ENCODE measurements around the gene MFSD1. TPM values are rescaled to one million over a fixed set of nuclear protein-coding genes. Genes with fewer than 3 reads are reported as not detected.

The MFSD1 gene
- total RNA-seq (2021) (31.0 and 38.6 TPM in 2 replicates), Bru-seq, nascent RNA (percentile 71 among the genes with signal in this experiment), BruChase-seq, experiment 1, labeled RNA remaining after a 2-hour chase (percentile 71 among the genes with signal in this experiment), BruChase-seq, experiment 2, labeled RNA remaining after a 6-hour chase (percentile 75 among the genes with signal in this experiment)
- long read RNA-seq, transcript MFSD1-203 (16 exons, 2,423 nt), result major isoform, 62 of 73 reads
- long read RNA-seq, partial matches to known transcripts, result 1 of 73 reads
- long read RNA-seq, other reads (novel, unspliced or antisense), result 7 of 73 reads

DNA sequence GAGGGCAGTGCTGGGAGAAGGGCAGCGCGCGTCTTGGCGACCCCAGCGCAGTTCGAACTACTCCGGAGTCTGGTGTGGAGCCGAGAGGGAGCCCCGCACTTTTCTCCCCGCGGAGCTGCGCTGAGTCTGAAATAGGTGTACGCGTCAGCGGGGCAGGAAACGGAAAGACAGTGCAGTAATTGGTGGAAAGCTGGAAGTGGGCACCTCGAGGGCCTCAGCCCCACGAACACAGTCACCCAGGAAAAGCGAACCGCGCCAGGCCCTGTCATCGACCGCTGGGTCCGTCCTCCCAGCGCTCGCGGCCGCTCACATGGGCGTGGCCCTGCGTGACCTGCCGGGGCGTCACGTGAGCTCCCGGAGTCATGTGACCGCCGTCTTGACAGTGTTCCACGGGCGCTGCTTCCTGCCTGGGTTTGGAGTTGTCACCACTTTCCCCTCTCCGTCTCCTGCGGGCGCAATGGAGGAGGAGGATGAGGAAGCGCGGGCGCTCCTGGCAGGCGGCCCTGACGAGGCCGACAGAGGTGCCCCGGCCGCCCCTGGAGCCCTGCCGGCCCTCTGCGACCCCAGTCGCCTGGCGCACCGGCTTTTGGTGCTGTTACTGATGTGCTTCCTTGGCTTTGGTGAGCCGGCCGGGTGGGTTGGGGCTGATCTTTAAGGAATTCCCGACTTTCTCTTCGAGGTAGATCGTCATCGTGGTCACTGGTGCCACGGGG is at the start of gene MFSD1:
MFSD1 (plus strand) TSS at position 359 of the 713 bp plus-strand sequence; CDS start at position 458, 99 bp downstream.
- BruUV-seq (replicated peaks), result no TSS peak
- peaks cover 7% of the 10 kb centered on the region; the same call in 1 of the 2 replicates for H3F3A ChIP-seq (ENCODE audit: insufficient read depth, low read depth)
- H3K27ac ChIP-seq, result peak within 1 kb of the TSS; percentile 43; the same call in 1 of the 2 replicates
- H3K4me1 ChIP-seq (replicated peaks; ENCODE audit: insufficient read depth), result peaks cover 35% of the 10 kb centered on the region
- H4K20me1 ChIP-seq (ENCODE audit: insufficient read depth), result no peaks in the 10 kb centered on the region
- H3K9me2 ChIP-seq (ENCODE audit: insufficient read depth), result no peaks in the 10 kb centered on the region
- no peaks in the 10 kb centered on the region for H3K27me3 ChIP-seq (ENCODE audit: insufficient read depth, low read depth)
- TF ChIP-seq, protein P1, sequence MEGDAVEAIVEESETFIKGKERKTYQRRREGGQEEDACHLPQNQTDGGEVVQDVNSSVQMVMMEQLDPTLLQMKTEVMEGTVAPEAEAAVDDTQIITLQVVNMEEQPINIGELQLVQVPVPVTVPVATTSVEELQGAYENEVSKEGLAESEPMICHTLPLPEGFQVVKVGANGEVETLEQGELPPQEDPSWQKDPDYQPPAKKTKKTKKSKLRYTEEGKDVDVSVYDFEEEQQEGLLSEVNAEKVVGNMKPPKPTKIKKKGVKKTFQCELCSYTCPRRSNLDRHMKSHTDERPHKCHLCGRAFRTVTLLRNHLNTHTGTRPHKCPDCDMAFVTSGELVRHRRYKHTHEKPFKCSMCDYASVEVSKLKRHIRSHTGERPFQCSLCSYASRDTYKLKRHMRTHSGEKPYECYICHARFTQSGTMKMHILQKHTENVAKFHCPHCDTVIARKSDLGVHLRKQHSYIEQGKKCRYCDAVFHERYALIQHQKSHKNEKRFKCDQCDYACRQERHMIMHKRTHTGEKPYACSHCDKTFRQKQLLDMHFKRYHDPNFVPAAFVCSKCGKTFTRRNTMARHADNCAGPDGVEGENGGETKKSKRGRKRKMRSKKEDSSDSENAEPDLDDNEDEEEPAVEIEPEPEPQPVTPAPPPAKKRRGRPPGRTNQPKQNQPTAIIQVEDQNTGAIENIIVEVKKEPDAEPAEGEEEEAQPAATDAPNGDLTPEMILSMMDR (conservative IDR thresholded peaks at IDR 0.05), result no peak
- TF ChIP-seq EZH2 (IDR thresholded peaks at IDR 0.05; ENCODE audit: low read depth), result no peak
- H3K4me3 ChIP-seq, result peak within 1 kb of the TSS; percentile 82
- DNase-seq, result peak; percentile 83 to 92
- CTCF ChIA-PET, result interaction anchor here (1.0 kb wide), 2 partner anchors 15 to 74 kb away, joined by 3 to 6 read pairs; no protein-coding TSS in a partner anchor
- peak within 1 kb of the TSS; percentile 100 for H2AFZ ChIP-seq
- peak within 1 kb of the TSS; percentile 91 for H3K4me2 ChIP-seq
- H3K36me3 ChIP-seq (ENCODE audit: low read depth), result 0 out of 2 replicates have a peak, but pooled peaks cover 8% of the 10 kb centered on the region
- no peaks in the 10 kb centered on the region for H3K9me3 ChIP-seq (ENCODE audit: insufficient read depth, low read depth)
- POLR2A ChIA-PET (ENCODE audit: unreplicated experiment), result interaction anchor here (0.6 kb wide), 2 partner anchors 9 to 369 kb away, joined by 8 read pairs; no protein-coding TSS in a partner anchor
- peaks cover 21% of the 10 kb centered on the region for H3K79me2 ChIP-seq (ENCODE audit: low read depth)
- intact Hi-C loops (cut with micrococcal nuclease; ENCODE audit: unreplicated experiment), result loop anchor here (2.0 kb wide), 1 partner anchor 231 kb away; the partner anchor contains the start of gene MLF1

DNA sequence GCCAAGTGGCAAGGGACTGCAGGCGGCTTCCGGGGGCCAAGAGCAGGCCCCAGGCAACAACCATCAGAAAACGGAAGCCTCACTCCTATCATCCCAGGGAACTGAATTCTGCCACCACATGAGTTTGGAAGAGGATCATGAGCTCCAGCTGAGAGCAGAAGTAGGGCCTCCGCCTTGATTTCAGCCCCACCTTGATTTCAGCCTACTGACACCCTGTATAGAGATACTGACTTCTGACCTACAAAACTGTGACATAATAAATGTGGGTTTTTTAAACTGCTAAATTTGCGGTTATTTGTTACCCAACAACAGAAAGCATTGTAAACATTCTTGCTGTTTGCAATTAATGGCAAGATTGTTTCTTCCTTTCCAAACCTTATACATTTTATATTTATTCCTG is 48.0 kb upstream of the MFSD1 start:
- BruUV-seq (replicated peaks), result no TSS peak
- H3K4me2 ChIP-seq, result no peak overlapping the region
- no peak overlapping the region for H3K27ac ChIP-seq
- intact Hi-C loops (cut with micrococcal nuclease; ENCODE audit: unreplicated experiment), result no loop called here
- TF ChIP-seq, protein P1 (conservative IDR thresholded peaks at IDR 0.05), result no peak
- no peaks in the 10 kb centered on the region for H3K79me2 ChIP-seq (ENCODE audit: low read depth)
- H4K20me1 ChIP-seq (ENCODE audit: insufficient read depth), result no peaks in the 10 kb centered on the region
- no peaks in the 10 kb centered on the region for H3K9me3 ChIP-seq (ENCODE audit: insufficient read depth, low read depth)
- no peak overlapping the region for H2AFZ ChIP-seq
- no peaks in the 10 kb centered on the region; the same call in 1 of the 2 replicates for H3K9me2 ChIP-seq (ENCODE audit: insufficient read depth)
- peak in 1 of 2 experiments; percentile 23 for DNase-seq
- ChIA-PET POLR2A (ENCODE audit: unreplicated experiment) (no interaction called here), CTCF (no interaction called here)
- H3K36me3 ChIP-seq (ENCODE audit: low read depth), result peaks cover 22% of the 10 kb centered on the region; the same call in 1 of the 2 replicates
- H3K4me3 ChIP-seq, result no peak overlapping the region
- peaks cover 46% of the 10 kb centered on the region for H3K4me1 ChIP-seq (replicated peaks; ENCODE audit: insufficient read depth)
- peaks cover 21% of the 10 kb centered on the region for H3F3A ChIP-seq (ENCODE audit: insufficient read depth, low read depth)
- no peaks in the 10 kb centered on the region for H3K27me3 ChIP-seq (ENCODE audit: insufficient read depth, low read depth)

DNA sequence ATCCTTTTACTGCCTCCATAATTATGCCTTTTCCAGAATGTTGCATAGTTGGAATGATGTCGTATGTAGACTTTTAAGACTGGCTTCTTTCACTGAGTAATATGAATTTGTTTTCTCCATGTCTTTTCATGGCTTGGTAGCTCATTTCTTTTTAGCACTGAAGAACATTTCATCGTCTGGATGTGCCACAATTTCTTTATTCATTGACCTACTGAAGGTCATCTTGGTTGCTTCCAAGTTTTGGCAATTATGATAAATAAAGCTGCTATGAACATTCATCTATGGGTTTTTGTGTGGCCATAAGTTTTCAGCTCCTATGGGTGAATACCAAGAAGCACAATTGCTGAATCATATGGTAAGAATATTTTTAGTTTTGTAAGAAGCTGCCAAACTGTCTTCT is 46.4 kb upstream of the MFSD1 start:
- no peak for TF ChIP-seq EZH2 (IDR thresholded peaks at IDR 0.05; ENCODE audit: low read depth)
- TF ChIP-seq, protein P1 (conservative IDR thresholded peaks at IDR 0.05), result no peak
- H3K36me3 ChIP-seq (ENCODE audit: low read depth), result peaks cover 19% of the 10 kb centered on the region; the same call in 1 of the 2 replicates
- CTCF ChIA-PET, result no interaction called here

More for the DNA sequence above, 46.4 kb upstream of the MFSD1 start:
- no peaks in the 10 kb centered on the region for H4K20me1 ChIP-seq (ENCODE audit: insufficient read depth)
- no peak for DNase-seq
- H3F3A ChIP-seq (ENCODE audit: insufficient read depth, low read depth), result peaks cover 19% of the 10 kb centered on the region
- H3K9me3 ChIP-seq (ENCODE audit: insufficient read depth, low read depth), result no peaks in the 10 kb centered on the region
- intact Hi-C loops (cut with micrococcal nuclease; ENCODE audit: unreplicated experiment), result no loop called here
- H3K4me3 ChIP-seq, result no peak overlapping the region
- POLR2A ChIA-PET (ENCODE audit: unreplicated experiment), result interaction anchor here (0.7 to 0.8 kb wide), 2 partner anchors 36 to 47 kb away, joined by 5 read pairs; no protein-coding TSS in a partner anchor
- BruUV-seq (replicated peaks), result no TSS peak
- H3K9me2 ChIP-seq (ENCODE audit: insufficient read depth), result no peaks in the 10 kb centered on the region; the same call in 1 of the 2 replicates
- no peaks in the 10 kb centered on the region for H3K27me3 ChIP-seq (ENCODE audit: insufficient read depth, low read depth)
- no peak overlapping the region for H3K4me2 ChIP-seq
- H2AFZ ChIP-seq, result no peak overlapping the region
- no peaks in the 10 kb centered on the region for H3K79me2 ChIP-seq (ENCODE audit: low read depth)
- peaks cover 37% of the 10 kb centered on the region for H3K4me1 ChIP-seq (replicated peaks; ENCODE audit: insufficient read depth)
- H3K27ac ChIP-seq, result no peak overlapping the region

All from PC-9 (cell line).